ENCODE results near the gene SLC6A19.
A peak's percentile ranks its signal among the peaks of the same experiment; 100 is the strongest.
"Not testable (repeated sequence)": the region's sequence is repeated elsewhere in the genome, so short reads cannot be mapped to it uniquely, and the experiment has no call there.

Gene SLC6A19

GRCh38 chr5:1201327-1202025 is at the start of gene SLC6A19:
TSS of gene SLC6A19 (plus strand) at chr5:1201595. CDS start at chr5:1201651, 56 bp downstream.
- DNase-seq = peak; percentile 71

DNA sequence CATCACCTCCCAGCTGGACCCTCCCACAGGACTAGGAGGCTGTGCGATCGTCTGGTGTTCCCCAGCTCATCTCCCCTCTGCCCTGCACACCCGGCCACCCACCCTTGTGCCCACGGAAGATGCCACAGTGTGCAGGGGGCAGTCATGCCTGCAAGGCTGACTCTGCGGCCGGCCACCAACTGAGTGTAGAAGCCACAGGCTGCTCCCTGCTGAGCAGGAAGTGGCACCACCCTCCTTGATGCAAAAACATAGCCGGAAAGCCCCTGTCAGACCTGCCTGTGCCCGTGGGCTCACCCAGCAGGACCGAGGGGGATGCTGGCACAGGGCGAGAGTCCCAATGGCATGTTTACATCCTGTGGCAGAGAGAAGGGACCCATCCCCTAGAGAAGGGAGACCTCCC is 49.2 kb upstream of the SLC6A19 start:
- no peak for DNase-seq

DNA sequence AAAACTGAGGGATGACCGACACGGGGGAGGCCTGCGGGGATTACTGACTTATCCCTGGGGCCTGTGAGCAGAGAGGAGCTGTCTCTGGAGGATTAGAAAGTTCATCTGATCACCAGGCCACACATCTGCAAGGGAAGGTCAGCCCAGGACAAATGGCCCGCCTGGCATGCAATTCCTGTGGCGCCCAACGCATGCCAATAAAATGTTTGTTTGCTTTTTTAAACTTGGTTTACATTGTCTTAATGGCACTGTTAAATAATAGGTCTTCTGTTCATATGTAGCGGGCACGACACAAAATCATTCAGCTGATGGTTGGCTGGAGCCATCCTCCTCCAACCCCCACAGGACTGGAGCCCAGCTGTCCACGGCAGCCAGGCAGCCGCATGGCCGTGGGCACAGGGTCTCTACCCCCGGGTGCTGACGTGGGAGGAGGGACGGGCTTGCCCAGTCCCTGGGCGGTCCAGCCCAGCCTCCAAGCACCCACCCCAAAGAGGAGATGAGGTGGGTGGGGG is 48.6 kb upstream of the SLC6A19 start:
- no peak for DNase-seq

GRCh38 chr5:1153428-1153827 is 48.0 kb upstream of the SLC6A19 start:
- DNase-seq = no peak

DNA sequence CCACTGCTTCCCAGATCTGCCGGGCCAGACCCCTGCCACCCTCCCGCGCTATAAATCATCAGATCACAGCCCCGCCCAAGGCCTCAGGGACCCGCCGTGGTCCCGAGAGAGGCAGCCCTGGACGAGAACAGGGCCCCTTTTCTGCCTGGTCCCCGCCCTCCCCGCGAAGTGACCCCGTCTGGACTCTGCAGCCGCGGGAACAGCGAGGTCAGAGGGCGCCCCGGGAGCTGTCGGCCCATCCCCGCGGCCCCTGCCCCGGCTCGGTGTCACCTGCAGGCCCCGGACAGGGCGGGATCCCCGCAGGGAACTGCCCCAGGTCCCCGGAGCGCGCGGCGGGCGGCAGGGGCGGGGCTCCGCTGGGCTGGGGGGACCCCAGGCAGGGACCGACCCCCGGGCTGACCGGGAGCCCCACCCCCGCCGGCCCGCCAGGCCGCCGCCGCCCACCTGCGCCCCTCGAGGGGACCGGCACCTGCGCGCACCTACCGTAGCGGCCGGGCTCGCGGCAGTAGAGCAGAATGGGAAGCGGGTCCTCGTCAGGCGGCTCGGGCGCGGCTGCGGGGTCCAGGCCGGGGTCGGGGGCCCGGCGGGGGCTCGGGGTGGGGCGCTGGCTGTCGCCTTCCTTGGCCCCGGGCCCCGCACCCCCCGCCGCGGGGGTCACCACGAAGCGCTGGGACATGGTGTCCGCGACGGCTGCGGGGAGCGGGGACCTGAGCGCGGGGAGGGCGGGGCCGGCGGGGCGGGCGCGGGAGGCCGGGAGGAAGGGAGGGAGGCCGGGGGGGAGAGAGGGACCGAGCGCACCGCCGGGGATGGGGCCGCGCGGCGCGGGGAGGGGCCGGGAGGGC is 46.0 kb upstream of the SLC6A19 start:
- no peak for DNase-seq

DNA sequence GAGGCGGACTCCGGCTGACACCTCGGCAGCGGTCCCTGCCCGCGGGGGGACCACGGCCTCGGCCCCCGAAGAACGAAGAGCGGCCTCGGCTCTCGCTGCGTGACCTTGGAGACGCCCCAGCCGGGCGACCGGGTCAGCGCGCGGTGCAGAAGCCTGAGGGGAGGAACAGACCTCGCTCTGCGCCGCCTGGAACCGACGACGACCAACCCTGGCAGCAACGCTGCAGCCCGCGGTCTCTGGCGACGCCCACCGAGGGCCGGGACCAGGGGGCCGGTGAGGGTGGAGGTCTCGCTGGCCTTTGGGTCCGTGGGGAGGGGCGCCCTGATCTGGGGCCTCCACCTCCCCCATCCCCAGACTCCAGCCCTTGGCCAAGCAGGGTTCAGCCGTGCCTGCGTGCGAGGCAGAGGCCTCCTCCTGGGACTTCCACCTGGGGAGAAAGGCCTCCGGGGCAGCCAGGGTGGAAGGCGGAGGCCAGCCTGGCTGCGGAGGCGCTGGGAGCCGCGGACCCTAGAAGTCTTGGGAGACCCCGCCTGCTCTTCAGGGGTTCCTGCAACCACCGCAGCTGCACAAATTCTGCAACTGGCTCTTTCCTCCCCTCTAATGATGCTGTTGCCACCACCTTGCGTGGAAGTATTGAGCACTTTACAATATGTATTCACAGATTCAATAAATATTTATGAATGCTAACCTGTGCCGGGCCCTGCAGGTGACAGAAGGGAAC is 45.2 kb upstream of the SLC6A19 start:
- DNase-seq = no peak

DNA sequence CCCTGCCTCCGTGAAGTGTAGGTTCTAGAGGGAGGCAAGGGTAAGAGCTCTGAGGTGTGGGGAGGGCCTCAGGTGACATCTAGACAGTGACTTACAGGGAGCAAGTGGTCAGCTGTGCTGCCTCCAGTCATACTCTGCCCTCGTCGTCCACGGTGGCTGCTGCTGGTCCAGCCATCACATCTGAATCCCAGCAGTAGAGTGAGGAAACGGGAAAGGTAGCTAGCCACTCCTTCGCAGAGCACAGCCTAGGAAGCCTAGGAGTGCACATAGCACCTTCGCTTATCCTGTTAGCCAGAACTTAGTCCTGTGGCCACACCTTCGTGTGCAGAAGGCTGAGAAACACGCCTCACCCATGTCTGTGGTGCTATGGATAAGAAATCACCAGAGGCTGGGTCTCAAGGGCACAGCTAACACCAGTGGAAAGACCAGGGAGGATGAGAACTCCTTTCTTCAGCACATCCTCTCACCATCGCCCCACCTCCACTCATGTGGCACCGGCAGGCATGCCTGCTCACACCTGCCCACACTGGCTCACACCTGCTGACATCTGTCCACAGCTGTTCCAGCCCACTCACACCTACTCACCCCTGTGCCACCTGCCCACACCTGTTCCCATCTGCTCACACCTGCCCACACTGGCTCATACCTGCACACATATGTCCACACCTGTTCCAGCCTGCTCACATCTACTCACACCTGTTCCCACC is 44.5 kb upstream of the SLC6A19 start:
- DNase-seq = no peak

DNA sequence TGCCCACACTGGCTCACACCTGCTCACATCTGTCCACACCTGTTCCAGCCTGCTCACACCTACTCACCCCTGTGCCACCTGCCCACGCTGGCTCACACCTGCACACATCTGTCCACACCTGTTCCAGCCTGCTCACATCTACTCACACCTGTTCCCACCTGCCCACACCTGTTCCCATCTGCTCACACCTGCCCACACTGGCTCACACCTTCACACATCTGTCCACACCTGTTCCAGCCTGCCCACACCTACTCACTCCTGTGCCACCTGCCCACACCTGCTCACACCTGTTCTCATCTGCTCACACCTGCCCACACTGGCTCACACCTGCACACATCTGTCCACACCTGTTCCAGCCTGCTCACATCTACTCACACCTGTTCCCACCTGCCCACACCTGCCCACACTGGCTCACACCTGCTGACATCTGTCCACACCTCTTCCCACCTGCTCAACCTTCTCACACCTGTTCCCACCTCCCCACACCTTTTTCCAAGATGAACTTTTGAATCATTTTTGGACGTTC is 43.9 kb upstream of the SLC6A19 start:
- DNase-seq = not testable (repeated sequence)

DNA sequence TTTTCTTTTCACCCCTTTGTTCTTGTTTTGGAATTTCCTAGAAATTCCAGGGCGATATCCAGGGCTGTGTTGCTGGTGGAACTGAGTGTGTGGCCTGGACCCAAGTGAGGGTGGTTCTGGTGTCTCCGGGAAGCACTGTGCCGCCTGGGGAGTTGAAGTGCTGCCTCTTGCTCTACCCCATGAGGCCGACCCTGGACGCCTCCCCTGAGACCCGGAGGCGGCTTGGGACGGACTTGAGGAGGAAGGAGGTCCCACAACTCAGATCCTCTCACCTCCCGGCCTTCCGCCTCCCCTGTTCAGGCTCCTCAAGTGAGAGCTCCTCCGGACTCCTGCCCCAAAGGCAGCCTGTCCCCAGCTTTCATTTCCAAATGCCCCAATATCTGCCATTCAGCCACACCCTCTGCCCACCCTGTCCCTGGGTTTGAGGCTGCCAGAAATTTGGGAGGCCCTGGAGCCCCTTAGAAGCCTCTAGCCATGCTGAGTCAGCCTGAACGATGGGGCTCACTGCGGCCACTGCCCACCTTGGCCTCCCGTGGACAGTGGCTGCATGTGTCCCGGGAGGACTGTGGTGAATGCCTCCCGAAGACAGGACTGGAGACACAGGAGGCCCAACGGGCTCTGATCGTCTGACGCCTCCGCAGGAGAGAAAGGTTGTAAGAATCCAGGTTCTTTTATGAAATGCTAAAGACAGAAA is 42.6 kb upstream of the SLC6A19 start:
- DNase-seq = no peak

GRCh38 chr5:1159341-1159675 is 42.1 kb upstream of the SLC6A19 start:
- DNase-seq = no peak

- no peak for DNase-seq
These were observed 41.5 kb upstream of the SLC6A19 start for GRCh38 chr5:1159774-1160406.

DNA sequence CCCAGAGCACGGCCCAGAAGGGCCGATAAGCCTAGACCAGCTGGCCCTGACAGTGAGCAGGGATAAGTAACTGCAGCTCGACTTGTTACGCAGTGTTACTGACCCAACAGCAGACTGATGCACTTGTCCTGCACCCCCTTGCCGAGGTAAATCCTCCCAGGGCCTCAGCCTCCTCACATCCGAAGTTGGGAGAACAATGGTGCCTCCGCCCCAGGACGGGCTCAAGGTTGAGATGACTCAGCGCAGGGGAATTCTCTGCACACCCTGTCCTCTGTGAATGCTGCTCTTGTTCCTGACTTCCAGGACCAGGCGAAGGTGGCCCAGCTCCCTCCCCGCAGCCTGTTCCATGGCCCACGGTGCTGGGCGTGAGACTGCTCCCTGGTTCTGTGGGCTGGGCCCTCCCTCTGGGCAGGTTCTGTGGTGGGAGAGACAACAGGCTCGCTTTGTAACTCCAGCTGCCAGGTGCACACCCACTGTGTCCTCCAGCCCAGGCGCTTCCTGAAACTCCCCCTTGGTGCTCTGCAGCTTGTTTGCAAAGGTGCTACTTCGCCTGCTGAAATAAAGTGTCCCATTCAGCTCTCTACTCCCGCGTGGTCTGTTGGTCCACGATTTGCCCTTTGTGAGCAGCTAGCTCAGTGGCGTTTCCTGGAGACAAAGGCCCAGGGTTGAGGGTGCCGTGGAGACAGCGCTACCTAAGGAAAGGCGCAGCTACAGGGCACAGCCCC is 40.1 kb upstream of the SLC6A19 start:
- no peak for DNase-seq

DNA sequence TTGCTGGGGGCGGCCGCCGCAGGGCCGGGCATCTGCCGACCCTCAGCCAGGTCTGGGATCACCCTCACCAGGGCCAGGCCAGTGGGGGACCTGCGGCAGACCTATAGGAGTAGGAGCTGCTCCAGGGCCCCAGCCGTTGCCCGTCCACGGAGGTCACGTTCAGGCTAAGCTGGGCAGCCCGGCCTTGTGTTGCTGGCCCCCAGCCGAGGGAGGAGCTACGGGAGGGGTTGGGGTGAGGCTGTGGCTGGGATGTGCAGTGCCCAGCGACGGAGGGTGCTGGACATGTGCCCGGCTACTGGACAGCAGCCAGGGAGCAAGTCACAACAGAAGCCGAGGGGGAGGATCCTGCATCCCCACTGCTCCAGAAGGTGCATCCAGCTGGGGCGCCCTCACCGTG is 39.6 kb upstream of the SLC6A19 start:
- no peak for DNase-seq

DNA sequence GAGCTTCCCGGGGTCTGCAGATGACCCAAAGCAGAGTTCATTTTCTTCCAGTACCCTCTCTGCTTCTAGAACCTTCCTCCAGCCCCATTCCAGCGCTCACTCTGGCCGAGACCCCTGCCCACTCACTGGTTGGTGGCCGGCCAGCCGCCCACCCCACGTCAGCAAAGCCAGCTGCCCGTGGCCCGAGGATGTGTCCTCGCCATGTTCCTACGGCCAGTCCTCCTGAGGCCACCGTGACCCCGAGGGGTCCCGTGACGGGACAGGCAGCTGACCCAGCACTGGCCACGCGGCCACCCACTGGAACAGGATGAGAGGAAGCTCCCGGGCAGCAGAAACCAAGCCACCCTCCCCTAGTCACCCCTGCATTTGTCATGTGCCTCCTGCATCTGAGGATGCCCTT is 39.1 kb upstream of the SLC6A19 start:
- no peak for DNase-seq

GRCh38 chr5:1162751-1163150 is 38.6 kb upstream of the SLC6A19 start:
- peak; percentile 76 for DNase-seq

- DNase-seq = no peak
These were observed 38.0 kb upstream of the SLC6A19 start for GRCh38 chr5:1163366-1163765.

DNA sequence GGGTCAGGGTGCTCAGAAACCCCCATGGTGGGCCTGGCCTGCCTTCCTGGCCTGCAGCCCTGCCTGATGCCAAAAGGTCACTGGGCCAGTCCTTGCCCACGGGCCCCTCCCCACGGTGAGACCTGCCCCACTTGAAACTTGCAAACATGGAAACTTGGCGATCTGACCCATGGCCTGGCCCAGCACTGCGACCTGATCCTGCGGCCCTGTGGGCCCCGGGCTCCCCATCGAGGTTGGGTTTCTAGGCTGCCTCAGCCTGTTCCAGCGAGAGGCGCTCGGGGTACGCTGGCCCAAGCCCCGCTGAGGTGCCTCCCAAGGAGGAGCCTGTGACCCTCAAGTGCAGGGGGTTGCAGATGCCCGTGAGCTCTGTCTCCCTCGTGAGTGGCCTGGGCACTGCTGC is 37.5 kb upstream of the SLC6A19 start:
- DNase-seq = no peak

- no peak for DNase-seq
These were observed 36.4 kb upstream of the SLC6A19 start for GRCh38 chr5:1164696-1165630.

DNA sequence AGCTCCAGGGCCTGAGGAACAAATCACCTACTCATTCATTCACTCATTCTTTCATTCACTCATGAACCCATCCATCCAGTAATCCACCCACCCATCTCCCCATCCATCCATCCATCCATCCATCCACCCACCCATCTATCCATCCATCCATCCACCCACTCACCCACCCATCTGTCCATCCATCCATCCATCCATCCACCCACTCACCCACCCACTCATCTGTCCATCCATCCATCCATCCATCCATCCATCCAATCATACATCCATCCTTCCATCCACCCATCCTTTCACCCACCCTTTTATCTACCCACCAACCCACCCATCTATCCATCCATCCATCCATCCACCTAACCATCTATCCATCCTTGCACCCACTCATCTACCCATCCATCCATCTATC is 35.5 kb upstream of the SLC6A19 start:
- DNase-seq = no peak

GRCh38 chr5:1166370-1166769 is 35.0 kb upstream of the SLC6A19 start:
- DNase-seq = no peak
